Activated CD4-positive, alpha-beta T cell treated with anti-CD3 and anti-CD28 coated beads, Interleukin-2, amount 50 U/mL, for 24 hours (primary cell): Measurements from ENCODE around the gene C19orf47.

ENCODE experiments used
- DNase-seq, 2 donors: peaks; one replicate each; pipeline ENCODE4 v3.0.0-alpha.2; 2020; ENCODE audit warnings: low read depth in 1 of 2, low spot score in 1 of 2

C19orf47 gene

GRCh38 chr19:40283414-40284250 is 64.6 kb downstream of the C19orf47 start:
- no peak for DNase-seq

GRCh38 chr19:40282920-40283319 is 65.3 kb downstream of the C19orf47 start:
- no peak for DNase-seq

- no peak for DNase-seq
Observed at GRCh38 chr19:40282209-40282580, 66.0 kb downstream of the C19orf47 start.

- DNase-seq = no peak
Observed at GRCh38 chr19:40281381-40282208, 66.6 kb downstream of the C19orf47 start.

- DNase-seq = no peak
Observed at GRCh38 chr19:40280608-40281221, 67.5 kb downstream of the C19orf47 start.

GRCh38 chr19:40279761-40280607 is 68.2 kb downstream of the C19orf47 start:
- DNase-seq = no peak

- no peak for DNase-seq
Observed at GRCh38 chr19:40279120-40279551, 69.1 kb downstream of the C19orf47 start.

GRCh38 chr19:40278361-40279035 is 69.7 kb downstream of the C19orf47 start:
- no peak for DNase-seq

GRCh38 chr19:40277356-40278059 is 70.7 kb downstream of the C19orf47 start:
- no peak for DNase-seq

GRCh38 chr19:40274585-40275544 is 73.3 kb downstream of the C19orf47 start:
- DNase-seq = no peak

GRCh38 chr19:40273469-40274360 is 74.5 kb downstream of the C19orf47 start:
- DNase-seq = no peak

GRCh38 chr19:40272261-40272660 is 75.9 kb downstream of the C19orf47 start:
- no peak for DNase-seq

GRCh38 chr19:40271706-40272105 is 76.5 kb downstream of the C19orf47 start:
- no peak for DNase-seq

GRCh38 chr19:40270362-40271089 is 77.7 kb downstream of the C19orf47 start:
- no peak for DNase-seq
